ENCODE measurements around the gene CCDC102A.
"Not testable (repeated sequence)": the region's sequence is repeated elsewhere in the genome, so short reads cannot be mapped to it uniquely, and the experiment has no call there.

Gene CCDC102A

DNA sequence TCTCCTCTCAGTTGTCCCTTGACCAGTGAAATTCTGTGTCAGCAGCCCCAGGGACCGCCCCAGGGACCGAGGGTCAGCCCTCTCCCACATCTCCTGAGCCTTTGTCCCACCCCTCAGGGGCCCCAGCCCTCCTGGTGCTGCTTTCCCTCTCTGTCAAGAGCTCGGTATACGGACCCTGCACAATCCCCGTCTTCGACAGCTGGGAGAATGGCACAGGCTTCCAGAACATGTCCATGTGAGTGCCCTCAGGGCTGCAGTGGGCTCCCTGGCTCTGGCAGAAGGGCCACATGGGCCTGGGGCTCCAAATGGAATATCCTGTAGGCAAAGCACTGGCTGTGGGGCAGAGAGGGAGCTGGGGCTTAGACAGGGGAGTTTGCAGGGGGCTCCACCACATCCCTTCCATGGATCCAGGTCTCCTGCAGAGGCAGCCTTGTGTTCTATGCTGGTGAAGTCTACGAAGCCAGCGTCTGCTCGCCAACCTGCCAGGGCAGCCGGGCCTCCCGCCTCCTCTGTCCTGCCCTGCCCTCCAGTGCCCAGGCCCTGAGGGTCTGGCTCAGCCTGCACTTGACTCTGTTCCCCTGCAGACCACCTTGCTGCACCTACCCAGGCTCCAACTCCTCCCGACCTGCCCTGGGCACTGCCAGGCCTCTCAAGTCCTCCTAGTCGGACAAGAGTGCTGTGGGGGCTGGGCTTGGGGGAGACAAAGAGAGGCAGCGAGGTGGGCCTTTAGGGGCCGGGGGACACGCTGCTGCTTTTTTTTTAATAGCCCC, 34.1 kb upstream of the CCDC102A start:
- TF ChIP-seq ZNF274 (IDR thresholded peaks at IDR 0.05; ENCODE audit: low read depth, low read length): no peak
- H3K4me3 ChIP-seq (ENCODE audit: low read length): no peak overlapping the region

DNA sequence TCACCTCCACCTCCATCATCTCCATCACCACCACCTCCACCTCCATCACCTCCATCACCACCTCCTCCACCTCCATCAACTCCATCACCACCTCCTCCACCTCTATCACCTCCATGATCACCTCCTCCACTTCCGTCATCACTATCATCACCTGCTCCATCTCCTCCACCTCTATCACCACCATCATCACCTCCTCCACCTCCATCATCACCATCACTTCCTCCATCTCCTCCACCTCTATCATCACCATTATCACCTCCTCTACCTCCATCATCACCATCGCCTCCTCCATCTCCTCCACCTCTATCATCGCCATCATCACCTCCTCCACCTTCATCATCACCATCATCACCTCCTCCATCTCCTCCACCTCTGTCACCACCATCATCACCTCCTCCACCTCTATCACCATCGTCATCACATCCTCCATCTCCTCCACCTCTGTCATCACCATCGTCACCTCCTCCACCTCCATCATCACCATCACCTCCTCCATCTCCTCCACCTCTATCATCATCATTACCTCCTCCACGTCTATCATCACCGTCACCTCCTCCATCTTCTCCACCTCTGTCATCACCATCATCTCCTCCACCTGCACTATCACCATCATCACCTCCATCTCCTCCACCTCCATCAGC, 33.1 kb upstream of the CCDC102A start:
- TF ChIP-seq ZNF274 (IDR thresholded peaks at IDR 0.05; ENCODE audit: low read depth, low read length): no peak
- no peak overlapping the region for H3K4me3 ChIP-seq (ENCODE audit: low read length)

DNA sequence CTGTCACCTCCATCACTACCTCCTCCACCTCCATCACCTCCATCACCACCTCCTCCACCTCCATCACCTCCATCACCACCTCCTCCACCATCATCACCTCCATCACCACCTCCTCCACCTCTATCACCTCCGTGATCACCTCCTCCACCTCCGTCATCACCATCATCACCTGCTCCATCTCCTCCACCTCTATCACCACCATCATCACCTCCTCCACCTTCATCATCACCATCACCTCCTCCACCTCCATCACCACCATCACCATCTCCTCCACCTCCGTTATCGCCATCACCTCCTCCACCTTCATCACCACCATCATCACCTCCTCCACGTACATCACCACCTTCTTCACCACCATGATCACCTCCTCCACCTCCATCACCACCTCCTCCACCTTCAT, 32.4 kb upstream of the CCDC102A start:
- H3K4me3 ChIP-seq (ENCODE audit: low read length): not testable (repeated sequence)

DNA sequence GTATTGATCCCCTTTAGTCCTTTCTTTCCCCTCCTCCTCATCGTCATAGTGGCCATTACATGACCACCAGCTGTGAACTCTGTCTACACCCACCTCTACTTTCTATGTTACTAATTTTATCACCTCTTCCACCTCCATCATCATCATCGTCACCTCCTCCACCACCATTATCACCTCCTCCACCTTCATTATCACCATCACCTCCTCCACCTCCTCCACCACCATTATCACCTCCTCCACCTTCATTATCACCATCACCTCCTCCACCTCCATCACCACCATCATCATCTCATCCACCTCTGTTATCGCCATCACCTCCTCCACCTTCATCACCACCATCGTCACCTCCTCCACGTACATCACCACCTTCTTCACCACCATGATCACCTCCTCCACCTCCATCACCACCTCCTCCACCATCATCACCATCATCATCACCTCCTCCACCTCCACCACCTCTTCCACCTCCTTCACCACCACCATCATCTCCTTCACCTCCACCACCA, 31.9 kb upstream of the CCDC102A start:
- H3K4me3 ChIP-seq (ENCODE audit: low read length): no peak overlapping the region
- no peak for TF ChIP-seq ZNF274 (IDR thresholded peaks at IDR 0.05; ENCODE audit: low read depth, low read length)

DNA sequence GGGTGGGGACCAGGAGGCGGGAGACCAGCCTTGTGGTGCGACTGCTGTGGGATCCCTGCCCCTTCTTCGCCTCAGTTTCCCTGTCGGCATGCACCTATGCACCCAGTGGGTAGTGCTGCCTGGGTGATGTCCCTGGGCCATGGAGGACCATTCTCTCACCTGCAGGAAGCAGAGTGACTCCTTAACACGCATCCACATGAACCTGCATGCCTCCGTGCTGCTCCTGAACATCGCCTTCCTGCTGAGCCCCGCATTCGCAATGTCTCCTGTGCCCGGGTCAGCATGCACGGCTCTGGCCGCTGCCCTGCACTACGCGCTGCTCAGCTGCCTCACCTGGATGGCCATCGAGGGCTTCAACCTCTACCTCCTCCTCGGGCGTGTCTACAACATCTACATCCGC, 31.3 kb upstream of the CCDC102A start:
- H3K4me3 ChIP-seq (ENCODE audit: low read length): no peak overlapping the region
- no peak for TF ChIP-seq ZNF274 (IDR thresholded peaks at IDR 0.05; ENCODE audit: low read depth, low read length)

DNA sequence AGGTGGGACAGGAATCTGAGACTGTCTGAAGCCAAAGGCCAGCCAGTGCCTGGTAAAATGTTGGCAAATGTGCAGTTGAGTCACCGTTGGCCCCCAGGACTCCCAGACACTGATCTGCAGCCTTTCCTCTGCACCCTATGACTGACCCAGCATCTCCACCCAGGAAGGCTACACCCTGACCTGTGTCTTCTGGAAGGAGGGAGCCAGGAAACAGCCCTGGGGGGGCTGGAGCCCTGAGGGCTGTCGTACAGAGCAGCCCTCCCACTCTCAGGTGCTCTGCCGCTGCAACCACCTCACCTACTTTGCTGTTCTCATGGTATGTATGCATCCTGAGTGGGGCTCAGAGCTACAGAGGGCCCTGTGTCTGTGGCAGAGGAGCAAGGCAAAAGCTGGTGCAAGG, 30.1 kb upstream of the CCDC102A start:
- TF ChIP-seq ZNF274 (IDR thresholded peaks at IDR 0.05; ENCODE audit: low read depth, low read length): no peak
- no peak overlapping the region for H3K4me3 ChIP-seq (ENCODE audit: low read length)

DNA sequence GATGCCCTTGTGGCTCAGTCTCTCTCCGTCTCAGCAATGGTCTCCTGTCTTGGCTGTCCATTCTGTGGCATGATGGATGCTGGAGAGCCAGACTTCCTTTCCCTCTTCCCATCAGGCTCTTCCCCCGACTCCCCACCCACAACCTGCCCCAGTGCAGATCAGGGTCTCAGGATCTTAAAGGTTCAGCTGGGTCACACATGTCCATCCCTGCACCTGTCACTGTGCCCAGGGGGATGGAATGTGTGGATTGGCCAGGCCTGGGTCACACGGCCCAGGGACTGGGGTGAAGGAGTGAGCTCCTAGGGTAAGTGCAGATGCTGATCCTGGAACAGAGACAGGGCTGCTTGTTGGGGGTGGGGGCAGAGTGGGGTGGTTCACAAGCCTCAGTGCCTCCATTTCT, 29.1 kb upstream of the CCDC102A start:
- no peak overlapping the region for H3K4me3 ChIP-seq (ENCODE audit: low read length)
- TF ChIP-seq ZNF274 (IDR thresholded peaks at IDR 0.05; ENCODE audit: low read depth, low read length): no peak

DNA sequence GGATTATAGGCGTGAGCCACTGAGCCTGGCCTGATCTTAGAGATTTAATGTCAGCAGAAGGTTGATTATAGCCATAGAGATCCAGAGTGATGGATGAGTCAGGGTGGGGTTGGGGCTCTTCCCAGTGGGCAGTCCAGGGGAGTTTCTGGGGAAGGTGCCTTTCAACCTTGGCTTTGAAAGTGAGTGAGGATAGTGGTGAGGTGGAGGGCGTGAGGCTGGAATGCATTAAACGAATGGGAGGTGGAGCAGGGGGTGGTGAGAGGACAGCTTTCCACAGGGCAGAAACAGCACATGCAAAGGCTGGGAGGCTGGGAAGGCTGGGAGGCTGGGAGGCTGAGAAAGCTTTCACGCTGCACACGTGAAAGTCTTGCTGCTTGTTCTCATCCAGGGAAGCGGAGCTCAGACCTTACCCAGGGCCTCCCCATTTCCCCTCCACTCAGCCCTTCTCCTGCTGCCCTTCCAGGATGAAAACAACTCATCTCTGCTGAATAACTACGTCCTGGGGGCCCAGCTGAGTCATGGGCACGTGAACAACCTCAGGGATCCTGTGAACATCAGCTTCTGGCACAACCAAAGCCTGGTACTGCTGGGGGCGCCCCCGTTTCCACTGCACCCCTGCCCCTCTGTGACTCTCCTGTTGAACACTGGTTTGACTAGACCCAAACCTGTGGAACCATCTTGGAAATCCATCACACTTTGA, 28.4 kb upstream of the CCDC102A start:
- no peak for TF ChIP-seq ZNF274 (IDR thresholded peaks at IDR 0.05; ENCODE audit: low read depth, low read length)
- no peak overlapping the region for H3K4me3 ChIP-seq (ENCODE audit: low read length)

DNA sequence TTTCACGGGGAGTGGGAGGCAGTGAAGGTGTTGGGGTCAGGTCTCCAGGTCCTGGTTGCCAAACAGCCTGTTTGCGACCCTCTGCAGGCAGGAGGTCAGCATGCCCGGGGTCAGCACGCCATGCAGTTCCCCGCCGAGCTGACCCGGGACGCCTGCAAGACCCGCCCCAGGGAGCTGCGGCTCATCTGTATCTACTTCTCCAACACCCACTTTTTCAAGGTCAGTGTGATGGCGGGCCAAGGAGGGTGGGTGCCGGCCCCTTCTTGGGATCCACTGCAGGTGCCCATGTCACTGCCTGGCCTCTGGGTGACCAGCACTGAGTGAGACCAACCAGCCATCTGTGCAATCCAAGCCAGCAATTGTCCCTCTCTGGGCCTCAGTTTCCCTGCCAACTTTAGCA, 27.4 kb upstream of the CCDC102A start:
- no peak for TF ChIP-seq ZNF274 (IDR thresholded peaks at IDR 0.05; ENCODE audit: low read depth, low read length)
- no peak overlapping the region for H3K4me3 ChIP-seq (ENCODE audit: low read length)

DNA sequence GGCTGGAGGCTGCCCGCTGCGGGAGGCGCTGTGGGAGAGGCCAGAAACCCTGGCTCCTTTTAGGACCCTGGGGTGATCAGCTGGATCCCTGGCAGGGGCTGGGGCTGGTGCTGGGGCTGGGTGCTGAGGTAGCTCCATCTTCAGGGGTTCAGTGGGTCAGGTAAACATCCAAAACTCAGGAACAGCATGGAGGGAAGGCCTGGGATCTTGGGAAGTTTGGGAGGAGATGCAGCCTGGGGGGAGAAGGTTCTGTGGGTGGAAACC, 27.0 kb upstream of the CCDC102A start:
- H3K4me3 ChIP-seq (ENCODE audit: low read length): no peak overlapping the region
- no peak for TF ChIP-seq ZNF274 (IDR thresholded peaks at IDR 0.05; ENCODE audit: low read depth, low read length)

DNA sequence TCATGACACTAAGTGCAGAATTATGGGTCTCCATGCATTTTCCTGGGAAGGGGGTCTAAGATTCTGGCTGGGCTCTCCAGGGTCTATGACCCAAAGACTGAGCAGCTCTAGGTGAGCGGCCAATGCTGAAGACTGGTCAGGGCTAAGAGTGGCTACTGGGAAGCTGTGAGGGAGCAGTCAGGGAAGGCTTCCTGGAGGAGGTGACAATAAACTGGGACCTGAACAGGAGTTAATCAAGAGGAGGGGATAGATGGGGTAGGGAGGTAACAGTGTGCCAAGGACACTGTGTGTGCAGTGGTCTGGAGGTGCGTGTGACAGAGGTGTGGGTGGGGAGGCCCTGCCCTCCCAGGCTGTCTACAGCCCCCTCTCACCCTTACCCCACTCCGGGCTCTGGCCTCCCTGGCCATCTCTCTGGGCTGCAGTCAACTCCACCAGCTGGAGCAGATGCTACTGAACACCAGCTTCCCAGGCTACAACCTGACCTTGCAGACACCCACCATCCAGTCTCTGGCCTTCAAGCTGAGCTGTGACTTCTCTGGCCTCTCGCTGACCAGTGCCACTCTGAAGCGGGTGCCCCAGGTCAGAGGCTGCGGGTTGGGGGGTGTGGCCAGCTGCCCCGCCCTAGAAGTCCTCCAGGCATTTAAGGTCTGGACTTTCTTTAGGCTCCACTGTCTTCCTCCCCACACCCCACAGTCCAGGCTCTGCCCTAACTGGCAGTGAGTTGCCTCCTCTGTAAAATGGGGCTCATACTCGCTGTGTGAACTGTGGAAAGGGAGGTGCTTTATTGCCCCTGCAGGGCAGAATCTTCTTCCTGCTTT, 26.5 kb upstream of the CCDC102A start:
- no peak for TF ChIP-seq ZNF274 (IDR thresholded peaks at IDR 0.05; ENCODE audit: low read depth, low read length)
- no peak overlapping the region for H3K4me3 ChIP-seq (ENCODE audit: low read length)

DNA sequence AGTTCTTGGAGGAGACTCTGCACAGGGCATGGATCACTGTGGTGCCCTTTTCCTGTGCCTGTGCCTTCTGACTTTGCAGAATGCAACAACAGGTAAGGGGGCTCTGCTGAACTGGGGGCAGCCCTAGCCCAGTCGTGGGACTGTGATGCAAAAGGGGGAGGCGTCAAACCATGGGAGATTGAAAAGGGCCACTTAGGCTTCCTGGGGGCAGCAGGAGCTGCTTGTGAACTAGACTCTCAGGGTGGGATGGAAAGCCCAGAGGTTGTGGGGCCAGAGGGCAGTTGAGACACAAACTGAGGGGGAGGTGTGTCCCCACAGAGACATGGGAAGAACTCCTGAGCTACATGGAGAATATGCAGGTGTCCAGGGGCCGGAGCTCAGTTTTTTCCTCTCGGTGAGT, 25.7 kb upstream of the CCDC102A start:
- no peak overlapping the region for H3K4me3 ChIP-seq (ENCODE audit: low read length)
- no peak for TF ChIP-seq ZNF274 (IDR thresholded peaks at IDR 0.05; ENCODE audit: low read depth, low read length)

DNA sequence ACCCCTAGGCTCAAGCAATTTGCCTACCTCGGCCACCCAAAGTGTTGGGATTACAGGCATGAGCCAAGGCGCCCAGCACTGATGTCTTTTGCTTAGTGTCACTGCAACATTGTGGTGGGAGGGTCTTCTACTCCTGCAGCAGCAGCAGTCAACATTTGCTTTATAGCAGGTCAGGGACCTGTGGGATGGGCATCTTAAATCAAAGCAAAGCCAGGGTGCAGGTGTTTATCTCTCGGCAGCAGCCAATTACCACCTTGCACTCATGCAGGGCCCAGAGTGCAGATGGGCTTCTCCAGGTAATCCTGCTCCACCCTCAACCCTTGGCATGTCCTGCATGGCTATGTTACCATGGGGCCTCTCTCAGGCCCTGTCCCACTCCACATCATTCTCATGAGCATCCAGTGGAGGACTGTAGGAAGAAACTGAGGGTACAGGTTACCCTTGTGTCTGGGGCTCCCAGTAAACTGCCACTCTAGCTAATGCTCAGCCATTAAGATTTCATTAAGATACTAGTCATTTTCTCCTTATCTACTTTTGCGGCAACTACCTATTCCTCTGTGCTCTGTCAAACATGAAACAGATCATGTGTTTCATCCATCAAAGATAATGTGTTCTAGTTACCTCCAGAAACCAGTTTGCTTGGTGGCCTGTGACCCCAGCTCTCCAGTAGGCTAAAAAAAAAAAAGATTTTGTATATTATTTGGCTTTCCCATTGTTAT, 22.9 kb upstream of the CCDC102A start:
- no peak overlapping the region for H3K4me3 ChIP-seq (ENCODE audit: low read length)

More for the DNA sequence above, 22.9 kb upstream of the CCDC102A start:
- no peak for TF ChIP-seq ZNF274 (IDR thresholded peaks at IDR 0.05; ENCODE audit: low read depth, low read length)
